ENCODE data around the gene RBFOX2.

- TF ChIP-seq POLR2A (IDR thresholded peaks at IDR 0.05) = no peak
- TF ChIP-seq, protein P1, sequence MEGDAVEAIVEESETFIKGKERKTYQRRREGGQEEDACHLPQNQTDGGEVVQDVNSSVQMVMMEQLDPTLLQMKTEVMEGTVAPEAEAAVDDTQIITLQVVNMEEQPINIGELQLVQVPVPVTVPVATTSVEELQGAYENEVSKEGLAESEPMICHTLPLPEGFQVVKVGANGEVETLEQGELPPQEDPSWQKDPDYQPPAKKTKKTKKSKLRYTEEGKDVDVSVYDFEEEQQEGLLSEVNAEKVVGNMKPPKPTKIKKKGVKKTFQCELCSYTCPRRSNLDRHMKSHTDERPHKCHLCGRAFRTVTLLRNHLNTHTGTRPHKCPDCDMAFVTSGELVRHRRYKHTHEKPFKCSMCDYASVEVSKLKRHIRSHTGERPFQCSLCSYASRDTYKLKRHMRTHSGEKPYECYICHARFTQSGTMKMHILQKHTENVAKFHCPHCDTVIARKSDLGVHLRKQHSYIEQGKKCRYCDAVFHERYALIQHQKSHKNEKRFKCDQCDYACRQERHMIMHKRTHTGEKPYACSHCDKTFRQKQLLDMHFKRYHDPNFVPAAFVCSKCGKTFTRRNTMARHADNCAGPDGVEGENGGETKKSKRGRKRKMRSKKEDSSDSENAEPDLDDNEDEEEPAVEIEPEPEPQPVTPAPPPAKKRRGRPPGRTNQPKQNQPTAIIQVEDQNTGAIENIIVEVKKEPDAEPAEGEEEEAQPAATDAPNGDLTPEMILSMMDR (IDR thresholded peaks at IDR 0.05) = no peak
Measured at GRCh38 chr22:36027579-36027934, 1.1 kb downstream of the RBFOX2 start.
